ENCODE results near the gene NUAK2. TPM values are rescaled to one million over a fixed set of nuclear protein-coding genes. Genes with fewer than 3 reads are reported as not detected.
"Not testable (repeated sequence)": the region's sequence is repeated elsewhere in the genome, so short reads cannot be mapped to it uniquely, and the experiment has no call there.

Gene NUAK2
- total RNA-seq, 1 donor from 2014 or later = 8.4 TPM

- intact Hi-C loops (cut with micrococcal nuclease) = no loop called here
Measured at GRCh38 chr1:205301205-205301821, 20.2 kb downstream of the NUAK2 start.

- intact Hi-C loops (cut with micrococcal nuclease) = no loop called here
Measured at GRCh38 chr1:205300149-205300548, 21.4 kb downstream of the NUAK2 start.

- intact Hi-C loops (cut with micrococcal nuclease) = no loop called here
Measured at GRCh38 chr1:205298191-205298994, 23.2 kb downstream of the NUAK2 start.

- intact Hi-C loops (cut with micrococcal nuclease) = not testable (repeated sequence)
Measured at GRCh38 chr1:205297546-205298177, 23.9 kb downstream of the NUAK2 start.

- intact Hi-C loops (cut with micrococcal nuclease) = no loop called here
Measured at GRCh38 chr1:205296154-205296553, 25.4 kb downstream of the NUAK2 start.

GRCh38 chr1:205294934-205295333 lies 26.6 kb downstream of the NUAK2 start:
- intact Hi-C loops (cut with micrococcal nuclease) = no loop called here

- intact Hi-C loops (cut with micrococcal nuclease) = no loop called here
Measured at GRCh38 chr1:205294175-205294917, 27.2 kb downstream of the NUAK2 start.

GRCh38 chr1:205293350-205294074 lies 28.0 kb downstream of the NUAK2 start:
- intact Hi-C loops (cut with micrococcal nuclease) = no loop called here

- intact Hi-C loops (cut with micrococcal nuclease) = no loop called here
Measured at GRCh38 chr1:205291596-205291995, 29.9 kb downstream of the NUAK2 start.

- intact Hi-C loops (cut with micrococcal nuclease) = loop anchor here (1.0 to 10.0 kb wide), 11 partner anchors 25 to 1177 kb away; partner anchors contain the start of genes DSTYK, PPP1R15B and RAB29
Measured at GRCh38 chr1:205287767-205288559, 33.6 kb downstream of the NUAK2 start.

- intact Hi-C loops (cut with micrococcal nuclease) = loop anchor here (1.0 to 10.0 kb wide), 3 partner anchors 305 to 1178 kb away; partner anchors contain the start of gene RAB29
Measured at GRCh38 chr1:205287076-205287475, 34.5 kb downstream of the NUAK2 start.

GRCh38 chr1:205286335-205286950 lies 35.1 kb downstream of the NUAK2 start:
- intact Hi-C loops (cut with micrococcal nuclease) = loop anchor here (5.0 to 10.0 kb wide), 2 partner anchors 306 to 1178 kb away; no protein-coding TSS in a partner anchor

- intact Hi-C loops (cut with micrococcal nuclease) = loop anchor here (1.0 to 10.0 kb wide), 6 partner anchors 12 to 1179 kb away; partner anchors contain the start of genes NUAK2 and RBBP5
Measured at GRCh38 chr1:205285381-205286101, 36.0 kb downstream of the NUAK2 start.

- intact Hi-C loops (cut with micrococcal nuclease) = loop anchor here (1.0 to 10.0 kb wide), 6 partner anchors 11 to 1180 kb away; partner anchors contain the start of genes NUAK2 and RBBP5
Measured at GRCh38 chr1:205284420-205285144, 37.0 kb downstream of the NUAK2 start.

GRCh38 chr1:205283270-205284147 lies 38.0 kb downstream of the NUAK2 start:
- intact Hi-C loops (cut with micrococcal nuclease) = loop anchor here (2.0 to 10.0 kb wide), 2 partner anchors 157 to 1181 kb away; no protein-coding TSS in a partner anchor

GRCh38 chr1:205280666-205281395 lies 40.7 kb downstream of the NUAK2 start:
- intact Hi-C loops (cut with micrococcal nuclease) = loop anchor here (10.0 kb wide), 1 partner anchor 1184 kb away; no protein-coding TSS in a partner anchor

All from T-helper 1 cell treated with Interleukin-12 subunit alpha and Interleukin-12 subunit beta and Interleukin-4 antibody, amounts not matched to agents 30 ng/mL and 1 ng/mL, for 36 hours (primary cell).